IMR-90 (cell line): ENCODE results near the gene PNO1. TPM values are rescaled to one million over a fixed set of nuclear protein-coding genes. Genes with fewer than 3 reads are reported as not detected.

Experiments
- ATAC-seq: fragments of 200-7000 bp; cut with Tn5 transposase; 2 replicates; pipeline ENCODE4 v1.9.1; 2020; ENCODE audit warnings: low read depth, mild to moderate bottlenecking, moderate library complexity
- BruUV-seq: library from RNA; stranded (reverse); fragments of 400-500 nt; replicated peaks from 2 replicates; lab custom pipeline; 2021; lab: Mats Ljungman, UMichigan
- CTCF ChIA-PET: fragments of 300-600 bp; formaldehyde crosslinking; extraction: SDS; loops from one replicate; lab custom pipeline; 2021; ENCODE audit warnings: antibody characterized with exemption; lab: Yijun Ruan, JAX
- POLR2A ChIA-PET: fragments of 300-600 bp; sonication (Branson Sonifier 250); formaldehyde crosslinking; loops from one replicate; lab custom pipeline; 2022; ENCODE audit warnings: antibody characterized with exemption; ENCODE audit not compliant: unreplicated experiment; lab: Charles Lee
- DNase-seq: peaks from one replicate; pipeline ENCODE4 v3.0.0; 2013
- H2AFZ ChIP-seq: replicated peaks from 2 replicates; pipeline ENCODE3; 2013; ENCODE audit warnings: low read length, mild to moderate bottlenecking; ENCODE audit not compliant: poor library complexity
- H2AK5ac ChIP-seq: 2 replicates; pipeline ENCODE4 v1.6.1; 2013; ENCODE audit warnings: low read depth, low read length, inconsistent platforms
- H2AK9ac ChIP-seq: replicated peaks from 2 replicates; pipeline ENCODE3; 2013; ENCODE audit warnings: mild to moderate bottlenecking, low read depth, low read length, moderate library complexity; ENCODE audit not compliant: poor library complexity
- H2BK120ac ChIP-seq: 2 replicates; pipeline ENCODE4 v1.6.1; 2013; ENCODE audit warnings: low read depth, low read length, inconsistent platforms
- H2BK15ac ChIP-seq: 3 replicates; pipeline ENCODE4 v1.6.1; 2013; ENCODE audit warnings: low read depth, low read length, inconsistent platforms
- H2BK20ac ChIP-seq: 2 replicates; pipeline ENCODE4 v1.6.1; 2013; ENCODE audit warnings: low read depth, mild to moderate bottlenecking, inconsistent platforms, low read length, moderate library complexity
- H2BK5ac ChIP-seq: 2 replicates; pipeline ENCODE4 v1.6.1; 2013; ENCODE audit warnings: mild to moderate bottlenecking, low read depth, low read length, inconsistent platforms; ENCODE audit not compliant: poor library complexity, severe bottlenecking
- H3K14ac ChIP-seq: replicated peaks from 2 replicates; pipeline ENCODE4 v1.6.1; 2013; ENCODE audit warnings: low read depth, low read length, inconsistent platforms
- H3K18ac ChIP-seq: 2 replicates; pipeline ENCODE4 v1.6.1; 2013; ENCODE audit warnings: low read depth, low read length, control low read depth
- H3K23ac ChIP-seq: 2 replicates; pipeline ENCODE4 v1.6.1; 2013; ENCODE audit warnings: low read depth, low read length, inconsistent platforms
- H3K27ac ChIP-seq: 2 replicates; pipeline ENCODE4 v1.5.1; 2013; ENCODE audit warnings: mild to moderate bottlenecking, control low read depth, low read length; ENCODE audit not compliant: insufficient read depth
- H3K27me3 ChIP-seq: 2 replicates; pipeline ENCODE4 v1.6.1; 2013; ENCODE audit warnings: low read length; ENCODE audit not compliant: control insufficient read depth, insufficient read depth
- H3K36me3 ChIP-seq: 2 replicates; pipeline ENCODE4 v1.6.1; 2013; ENCODE audit warnings: low read length, mixed read lengths; ENCODE audit not compliant: control insufficient read depth, insufficient read depth
- H3K4ac ChIP-seq: 2 replicates; pipeline ENCODE4 v1.6.1; 2013; ENCODE audit warnings: low read depth, low read length, inconsistent platforms
- H3K4me1 ChIP-seq: 2 replicates; pipeline ENCODE4 v1.6.1; 2013; ENCODE audit warnings: low read length, mixed read lengths; ENCODE audit not compliant: control insufficient read depth, insufficient read depth
- H3K4me2 ChIP-seq: 2 replicates; pipeline ENCODE4 v1.6.1; 2013; ENCODE audit warnings: low read depth, mild to moderate bottlenecking, control low read depth, low read length, moderate library complexity
- H3K4me3 ChIP-seq: 2 replicates; pipeline ENCODE4 v1.5.1; 2013; ENCODE audit warnings: low read depth, mild to moderate bottlenecking, control low read depth, low read length, moderate library complexity; ENCODE audit not compliant: insufficient read depth
- H3K56ac ChIP-seq: 2 replicates; pipeline ENCODE4 v1.6.1; 2013; ENCODE audit warnings: low read length, inconsistent platforms; ENCODE audit not compliant: insufficient read depth; ENCODE audit errors: extremely low read depth
- H3K79me1 ChIP-seq, 2 experiments: 2 replicates each; pipeline ENCODE4 v1.6.1; 2013; ENCODE audit warnings: low read length in 2 of 2, inconsistent platforms in 1 of 2, low read depth in 1 of 2
- H3K9ac ChIP-seq: 2 replicates; pipeline ENCODE4 v1.6.1; 2013; ENCODE audit warnings: low read depth, low read length, control low read depth
- H3K9me1 ChIP-seq: 2 replicates; pipeline ENCODE4 v1.6.1; 2013; ENCODE audit warnings: low read length, inconsistent platforms; ENCODE audit not compliant: insufficient read depth
- H3K9me3 ChIP-seq: 2 replicates; pipeline ENCODE4 v1.6.1; 2013; ENCODE audit warnings: low read length; ENCODE audit not compliant: control insufficient read depth, insufficient read depth
- H4K20me1 ChIP-seq: 2 replicates; pipeline ENCODE4 v1.6.1; 2013; ENCODE audit warnings: low read length, inconsistent platforms; ENCODE audit not compliant: insufficient read depth
- H4K5ac ChIP-seq: 2 replicates; pipeline ENCODE4 v1.6.1; 2013; ENCODE audit warnings: mild to moderate bottlenecking, low read depth, low read length, control low read depth
- H4K8ac ChIP-seq, 2 experiments: 2 replicates each; pipeline ENCODE4 v1.6.1; 2013; ENCODE audit warnings: low read depth in 2 of 2, low read length in 2 of 2, control low read depth in 1 of 2, inconsistent platforms in 1 of 2
- H4K91ac ChIP-seq: 2 replicates; pipeline ENCODE4 v1.6.1; 2013; ENCODE audit warnings: low read depth, low read length, inconsistent platforms; ENCODE audit not compliant: insufficient read depth
- CHD1 ChIP-seq: IDR thresholded peaks from 2 replicates; pipeline ENCODE4 v1.6.1; 2012; ENCODE audit warnings: low read depth, low read length, improper control_type of control experiment
- FOS ChIP-seq: fragments of 150-350 bp; IDR thresholded peaks from 2 replicates; pipeline ENCODE4 v1.6.1; 2016; ENCODE audit warnings: low read depth, low read length
- MAFK ChIP-seq: IDR thresholded peaks from 2 replicates; pipeline ENCODE4 v1.6.1; 2012; ENCODE audit warnings: low read depth, low read length, improper control_type of control experiment
- WGBS, 2 experiments: methylation state at CpG; one replicate each; pipeline versions ENCODE4 v1.1.5 to v1.1.7; 2013; ENCODE audit warnings: missing lambda C conversion rate in 2 of 2; ENCODE audit not compliant: insufficient read length in 1 of 2; ENCODE audit errors: extremely low coverage in 2 of 2; 5-methylcytosine and 5-hydroxymethylcytosine counted together
- dilution Hi-C: fragments of 300-500 bp; cut with HindIII; formaldehyde crosslinking; loops from one replicate; pipeline ENCODE4 v1.14.3; 2018; ENCODE audit warnings: low sequenced_read_pairs; ENCODE audit not compliant: unreplicated experiment
- in situ Hi-C: fragments of 300-500 bp; cut with MboI; formaldehyde crosslinking; loops from 3 replicates; pipeline ENCODE4 v1.14.3; 2019; ENCODE audit warnings: low sequenced_read_pairs, inconsistent platforms, mixed read lengths
- intact Hi-C: fragments of 100-400 bp; cut with micrococcal nuclease; formaldehyde crosslinking; loops from 2 replicates; pipeline ENCODE4 v1.10.0; 2022
- polyA plus RNA-seq, 3 experiments: library from polyadenylated mRNA; depleted of rRNA; stranded (reverse); fragments of >200 nt; gene quantifications; 2 replicates each; pipeline ENCODE4 v1.2.3, GENCODE V29; 2012; ENCODE audit warnings: low replicate concordance in 1 of 3
- total RNA-seq: library from RNA; depleted of rRNA; stranded (reverse); fragments of >200 nt; gene quantifications from 2 replicates; pipeline ENCODE4 v1.2.3, GENCODE V29; 2012
- TF ChIP-seq, protein P1 (sequence below): conservative IDR thresholded peaks from 2 replicates; pipeline ENCODE4 v1.5.1; 2012; ENCODE audit warnings: mild to moderate bottlenecking, low read depth, low read length, improper control_type of control experiment

Gene PNO1
- total and polyA plus RNA-seq, 2 of the 4 experiments (the other 2 are of a cell fraction): 12.8 to 14.7 TPM

DNA sequence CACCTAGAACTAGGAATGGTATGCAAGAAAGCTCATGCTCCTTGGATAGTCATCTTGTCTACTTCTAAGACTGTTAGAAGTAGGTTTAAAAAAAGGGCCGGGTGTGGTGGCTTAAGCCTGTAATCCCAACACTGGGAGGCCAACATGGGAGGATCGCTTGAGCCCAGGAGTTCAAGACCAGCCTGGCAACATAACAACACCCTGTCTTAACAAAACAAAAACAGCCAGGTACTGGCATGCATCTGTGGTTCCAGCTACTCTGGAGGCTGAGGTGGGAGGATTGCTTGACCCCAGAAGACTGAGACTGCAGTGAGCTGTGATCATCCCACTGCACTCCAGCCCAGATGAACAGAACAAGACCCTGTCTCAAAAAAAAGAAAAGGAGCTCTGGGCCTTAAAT, 19.9 kb downstream of the PNO1 start:
- H3K27ac ChIP-seq: no peak overlapping the region
- H3K9me1 ChIP-seq: no peaks in the 10 kb centered on the region
- no peaks in the 10 kb centered on the region for H3K27me3 ChIP-seq
- H3K56ac ChIP-seq: no peak overlapping the region
- POLR2A ChIA-PET: no interaction called here
- no peak for ATAC-seq
- no peak overlapping the region for H2BK120ac ChIP-seq
- H3K4me1 ChIP-seq: peaks cover 6% of the 10 kb centered on the region
- H2AK9ac ChIP-seq: no peak overlapping the region
- H2BK15ac ChIP-seq: no peak overlapping the region
- H4K20me1 ChIP-seq: peaks cover 3% of the 10 kb centered on the region; the same call in 1 of the 2 replicates
- H2AFZ ChIP-seq: no peak overlapping the region
- H2BK20ac ChIP-seq: no peak overlapping the region
- H2BK5ac ChIP-seq: no peak overlapping the region
- no peak overlapping the region for H3K4ac ChIP-seq
- in situ Hi-C loops (no loop called here), intact Hi-C loops (no loop called here), dilution Hi-C loops (no loop called here)
- no peak overlapping the region for H3K4me2 ChIP-seq
- no peak overlapping the region for H3K18ac ChIP-seq
- H3K79me1 ChIP-seq: peaks cover 17 to 29% of the 10 kb centered on the region in 2 experiments
- H3K9me3 ChIP-seq: no peaks in the 10 kb centered on the region
- H4K91ac ChIP-seq: no peak overlapping the region
- no peak overlapping the region for H3K14ac ChIP-seq
- no TSS peak for BruUV-seq
- CTCF ChIA-PET: interaction anchor here (0.7 to 0.9 kb wide), 2 partner anchors 9 to 19 kb away, joined by 3 read pairs; no protein-coding TSS in a partner anchor
- no peak for DNase-seq
- H2AK5ac ChIP-seq: no peak overlapping the region
- TF ChIP-seq, protein P1, sequence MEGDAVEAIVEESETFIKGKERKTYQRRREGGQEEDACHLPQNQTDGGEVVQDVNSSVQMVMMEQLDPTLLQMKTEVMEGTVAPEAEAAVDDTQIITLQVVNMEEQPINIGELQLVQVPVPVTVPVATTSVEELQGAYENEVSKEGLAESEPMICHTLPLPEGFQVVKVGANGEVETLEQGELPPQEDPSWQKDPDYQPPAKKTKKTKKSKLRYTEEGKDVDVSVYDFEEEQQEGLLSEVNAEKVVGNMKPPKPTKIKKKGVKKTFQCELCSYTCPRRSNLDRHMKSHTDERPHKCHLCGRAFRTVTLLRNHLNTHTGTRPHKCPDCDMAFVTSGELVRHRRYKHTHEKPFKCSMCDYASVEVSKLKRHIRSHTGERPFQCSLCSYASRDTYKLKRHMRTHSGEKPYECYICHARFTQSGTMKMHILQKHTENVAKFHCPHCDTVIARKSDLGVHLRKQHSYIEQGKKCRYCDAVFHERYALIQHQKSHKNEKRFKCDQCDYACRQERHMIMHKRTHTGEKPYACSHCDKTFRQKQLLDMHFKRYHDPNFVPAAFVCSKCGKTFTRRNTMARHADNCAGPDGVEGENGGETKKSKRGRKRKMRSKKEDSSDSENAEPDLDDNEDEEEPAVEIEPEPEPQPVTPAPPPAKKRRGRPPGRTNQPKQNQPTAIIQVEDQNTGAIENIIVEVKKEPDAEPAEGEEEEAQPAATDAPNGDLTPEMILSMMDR: no peak
- TF ChIP-seq FOS (no peak), CHD1 (no peak), MAFK (no peak)
- H3K9ac ChIP-seq: no peak overlapping the region
- H3K4me3 ChIP-seq: no peak overlapping the region
- H3K36me3 ChIP-seq: peaks cover 8% of the 10 kb centered on the region
- no peak overlapping the region for H4K8ac ChIP-seq
- no CpG with 5 or more reads among the region's 2 CpGs for WGBS, 2 experiments
- H4K5ac ChIP-seq: no peak overlapping the region
- H3K23ac ChIP-seq: no peak overlapping the region
